Activated T-cell treated with anti-CD3 and anti-CD28 coated beads for 48 hours (primary cell): ENCODE measurements around the gene COL18A1.
"Not testable (repeated sequence)": the region's sequence is repeated elsewhere in the genome, so short reads cannot be mapped to it uniquely, and the experiment has no call there.

ENCODE experiments used
- DNase-seq: peaks from one replicate; pipeline ENCODE4 v3.0.0-alpha.2; 2020; ENCODE audit warnings: low read depth

Gene COL18A1

DNA sequence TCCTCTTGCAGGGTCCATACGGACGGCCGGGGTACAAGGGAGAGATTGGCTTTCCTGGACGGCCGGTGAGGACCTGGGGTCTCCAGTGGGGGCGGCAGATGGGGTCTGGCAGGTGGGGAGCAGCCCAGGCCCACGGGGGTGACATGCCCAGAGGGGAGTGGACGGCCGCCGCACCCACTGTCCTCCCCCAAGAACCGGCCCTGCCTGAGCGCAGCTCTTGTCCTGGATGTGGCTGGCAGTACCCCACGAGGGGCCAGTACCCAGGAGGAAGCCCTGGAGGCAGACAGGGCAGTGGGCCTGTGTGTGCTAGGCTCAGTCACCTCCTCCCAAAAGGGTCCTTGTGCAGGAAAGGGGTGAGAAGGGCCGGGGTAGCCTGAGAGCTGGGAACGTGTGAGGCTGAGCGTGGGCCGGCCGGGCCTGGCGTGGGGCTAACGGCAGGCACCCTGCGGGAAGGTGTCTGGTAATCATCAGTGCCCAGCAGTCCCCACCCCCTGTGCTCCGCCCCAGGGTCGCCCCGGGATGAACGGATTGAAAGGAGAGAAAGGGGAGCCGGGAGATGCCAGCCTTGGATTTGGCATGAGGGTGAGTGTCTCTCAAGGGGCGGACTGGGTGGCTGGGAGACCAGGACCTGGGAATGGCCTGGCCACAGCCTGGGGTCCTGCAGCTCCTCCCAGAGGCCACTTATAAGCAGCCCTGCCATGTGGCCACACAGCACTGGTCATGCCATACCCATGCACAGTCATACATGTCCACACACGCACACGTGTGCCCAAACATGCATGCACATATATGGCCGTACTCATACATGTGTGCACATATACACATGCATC, 90.1 kb downstream of the COL18A1 start:
- DNase-seq: no peak

GRCh38 chr21:45496151-45496967, 91.4 kb downstream of the COL18A1 start:
- no peak for DNase-seq

GRCh38 chr21:45496968-45497845, 92.2 kb downstream of the COL18A1 start:
- no peak for DNase-seq

DNA sequence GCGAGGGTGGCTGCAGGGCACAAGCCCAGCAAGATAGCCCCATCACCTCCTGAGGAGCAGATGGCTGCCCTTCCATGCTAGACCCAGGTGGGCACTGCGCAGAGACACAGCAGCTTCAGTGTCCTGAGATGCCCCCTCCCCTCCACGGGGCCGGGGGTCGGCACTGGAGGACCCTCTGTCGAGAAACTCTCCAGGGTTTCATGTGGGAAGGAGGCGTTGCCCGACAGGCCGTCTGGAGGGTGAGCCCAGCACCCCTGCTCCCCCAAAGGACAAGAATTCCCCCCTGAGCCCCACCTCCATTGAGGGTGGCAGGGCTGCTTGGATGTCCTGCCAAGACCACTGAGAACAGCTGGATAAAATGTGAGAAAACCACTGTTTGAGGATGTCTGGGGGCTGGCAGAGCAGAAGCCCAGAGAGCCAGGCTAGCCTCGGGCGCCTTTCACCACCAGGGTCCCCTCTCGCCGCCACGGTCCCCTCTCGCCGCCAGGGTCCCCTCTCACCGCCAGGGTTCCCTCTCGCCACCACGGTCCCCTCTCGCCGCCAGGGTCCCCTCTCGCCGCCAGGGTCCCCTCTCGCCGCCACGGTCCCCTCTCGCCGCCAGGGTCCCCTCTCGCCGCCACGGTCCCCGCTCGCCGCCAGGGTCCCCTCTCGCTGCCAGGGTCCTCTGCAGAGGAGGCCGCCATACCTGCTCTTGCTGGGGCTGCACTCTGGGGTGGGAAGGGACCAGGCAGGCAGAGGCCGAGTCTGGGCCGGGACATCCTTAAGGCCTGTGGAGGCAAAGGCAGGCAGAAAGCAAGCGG, 93.1 kb downstream of the COL18A1 start:
- DNase-seq: no peak

GRCh38 chr21:45498646-45499000, 93.7 kb downstream of the COL18A1 start:
- DNase-seq: no peak

- DNase-seq: no peak
Measured at GRCh38 chr21:45499201-45499750, 94.3 kb downstream of the COL18A1 start.

DNA sequence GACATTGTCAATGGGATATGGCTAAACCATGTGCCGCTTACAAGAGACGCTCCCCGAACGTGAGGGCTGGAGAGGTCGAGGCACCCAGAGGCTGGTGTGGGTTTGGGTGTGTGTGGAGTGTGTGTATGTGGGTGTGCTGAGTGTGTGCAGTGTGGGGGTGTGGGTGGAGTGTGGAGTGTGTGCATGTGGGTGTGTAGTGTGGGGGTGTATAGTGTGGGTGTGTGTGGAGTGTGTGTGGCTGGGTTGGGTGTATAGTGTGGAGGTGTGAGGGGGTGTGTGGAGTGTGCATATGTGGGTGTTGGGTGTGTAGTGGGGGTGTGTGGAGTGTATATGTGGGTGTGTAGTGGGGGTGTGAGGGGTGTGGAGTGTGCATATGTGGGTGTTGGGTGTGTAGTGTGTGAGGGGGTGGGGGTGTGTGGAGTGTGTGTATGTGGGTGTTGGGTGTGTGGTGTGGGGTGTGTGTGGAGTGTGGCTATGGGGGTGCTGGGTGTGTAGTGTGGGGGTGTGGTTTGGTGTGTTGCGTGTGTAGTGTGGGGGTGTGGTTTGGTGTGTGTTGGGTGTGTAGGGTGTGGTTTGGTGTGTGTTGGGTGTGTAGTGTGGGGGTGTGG, 95.1 kb downstream of the COL18A1 start:
- DNase-seq: no peak

- not testable (repeated sequence) for DNase-seq
Measured at GRCh38 chr21:45501081-45502005, 96.4 kb downstream of the COL18A1 start.

DNA sequence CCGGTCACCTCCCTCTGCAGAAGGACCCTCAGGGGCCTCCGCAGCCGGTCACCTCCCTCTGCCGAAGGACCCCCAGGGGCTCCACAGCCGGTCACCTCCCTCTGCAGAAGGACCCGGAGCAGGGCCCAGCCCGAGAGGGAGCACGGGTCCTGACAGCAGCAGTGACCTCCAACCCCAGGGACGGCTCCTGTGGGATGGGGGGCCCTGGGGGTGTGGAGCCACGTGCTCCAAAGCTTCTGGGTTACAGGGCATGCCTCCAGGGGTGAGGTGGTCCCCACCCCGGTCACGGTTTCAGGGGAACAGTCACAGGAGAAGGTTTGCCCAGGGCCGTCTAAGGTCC, 97.0 kb downstream of the COL18A1 start:
- DNase-seq: no peak

DNA sequence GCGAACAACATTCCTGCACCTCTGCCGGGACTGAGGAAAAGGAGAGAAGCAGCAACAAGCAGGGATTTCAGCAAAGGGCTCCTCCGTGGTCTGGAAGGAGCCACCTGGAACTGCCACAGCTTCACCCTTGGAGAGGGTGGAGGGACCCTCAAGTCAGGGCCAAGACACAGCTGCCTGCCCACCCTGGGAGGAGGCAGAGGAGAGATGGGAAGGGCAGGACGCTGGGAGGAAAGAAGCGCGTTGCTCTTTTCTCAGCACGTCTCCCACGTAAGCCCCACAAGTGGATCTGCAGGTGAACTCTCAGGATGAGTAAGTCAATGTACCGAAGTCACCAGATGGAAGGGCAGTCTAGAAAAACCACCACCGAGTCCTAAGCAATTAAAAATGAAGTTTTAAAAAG, 97.6 kb downstream of the COL18A1 start:
- no peak for DNase-seq

DNA sequence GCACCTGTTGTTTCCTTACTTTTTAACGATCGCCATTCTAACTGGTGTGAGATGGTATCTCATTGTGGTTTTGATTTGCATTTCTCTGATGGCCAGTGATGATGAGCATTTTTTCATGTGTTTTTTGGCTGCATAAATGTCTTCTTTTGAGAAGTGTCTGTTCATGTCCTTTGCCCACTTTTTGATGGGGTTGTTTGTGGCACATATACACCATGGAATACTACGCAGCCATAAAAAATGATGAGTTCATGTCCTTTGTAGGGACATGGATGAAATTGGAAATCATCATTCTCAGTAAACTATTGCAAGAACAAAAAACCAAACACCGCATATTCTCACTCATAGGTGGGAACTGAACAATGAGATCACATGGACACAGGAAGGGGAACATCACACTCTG, 98.3 kb downstream of the COL18A1 start:
- DNase-seq: not testable (repeated sequence)

- no peak for DNase-seq
Measured at GRCh38 chr21:45504021-45504515, 99.1 kb downstream of the COL18A1 start.

- no peak for DNase-seq
Measured at GRCh38 chr21:45504516-45505415, 99.8 kb downstream of the COL18A1 start.

GRCh38 chr21:45505416-45506021, 100.6 kb downstream of the COL18A1 start:
- DNase-seq: no peak

DNA sequence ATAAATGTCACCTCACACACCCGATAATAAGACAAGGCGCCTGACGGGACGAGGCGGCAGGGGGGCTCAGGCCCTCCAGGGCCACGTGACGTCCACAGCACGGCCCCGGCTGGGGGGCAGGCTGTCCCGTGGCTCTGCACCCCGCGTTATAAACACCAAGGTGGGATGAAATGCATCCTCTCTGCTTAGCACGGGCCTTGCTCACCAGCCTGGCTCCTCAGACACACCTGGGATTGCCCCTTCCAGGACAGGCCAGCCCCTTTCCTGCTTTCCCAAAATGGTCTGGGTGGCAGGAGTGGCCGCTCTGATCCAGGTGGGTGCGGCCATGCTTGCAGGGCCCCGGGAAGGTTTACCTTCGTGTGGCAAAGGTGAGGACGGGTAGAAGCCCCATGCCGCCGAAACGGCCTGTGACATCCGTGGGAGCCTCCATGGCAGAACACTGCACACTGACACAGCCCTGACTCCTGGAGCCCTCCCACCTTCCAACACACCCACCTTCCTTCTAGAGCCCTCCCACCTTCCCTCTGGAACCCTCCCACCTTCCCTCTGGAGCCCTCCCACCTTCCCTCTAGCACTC, 101.4 kb downstream of the COL18A1 start:
- no peak for DNase-seq

- no peak for DNase-seq
Measured at GRCh38 chr21:45506836-45507522, 102.0 kb downstream of the COL18A1 start.

DNA sequence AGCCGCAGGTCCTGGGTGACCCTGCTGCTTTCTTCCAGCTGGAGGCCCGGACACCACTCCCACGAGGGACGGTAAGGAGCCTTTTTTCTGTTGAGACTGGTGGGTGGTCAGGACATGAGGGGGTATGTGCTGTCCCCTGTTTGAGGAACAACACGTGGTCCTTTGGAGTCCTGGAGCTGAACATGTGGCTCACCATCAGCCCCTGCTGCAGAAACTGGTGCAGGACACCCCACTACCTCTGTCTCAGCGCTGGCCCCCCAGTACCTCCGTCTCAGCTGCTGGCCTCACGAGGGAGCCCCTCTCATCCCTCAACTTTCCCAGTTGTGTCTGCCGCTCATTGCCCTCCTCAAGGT, 102.5 kb downstream of the COL18A1 start:
- no peak for DNase-seq
